Thyroid gland (tissue), 4 donors: Measurements from ENCODE around the gene RNF115. TPM values are rescaled to one million over a fixed set of nuclear protein-coding genes. Genes with fewer than 3 reads are reported as not detected.
"Not testable (repeated sequence)": the region's sequence is repeated elsewhere in the genome, so short reads cannot be mapped to it uniquely, and the experiment has no call there.

Experiments
- DNase-seq, 2 donors: peaks; one replicate each; pipeline ENCODE4 v3.0.0-alpha.2; 2019
- H3K27ac ChIP-seq, 3 donors: fragments of 200-600 bp; sonication (generic); 1 replicate in 2 of 3; 2 replicates in 1 of 3; pipeline ENCODE4 v1.5.1; 2016 to 2019; ENCODE audit warnings: mild to moderate bottlenecking in 1 of 3, moderate library complexity in 1 of 3
- H3K27me3 ChIP-seq: fragments of 200-600 bp; sonication (generic); one replicate; pipeline ENCODE4 v1.5.1; 2019
- H3K36me3 ChIP-seq, 2 donors: fragments of 200-600 bp; sonication (generic); one replicate each; pipeline ENCODE4 v1.5.1; 2016 to 2019
- H3K4me1 ChIP-seq, 2 donors: fragments of 200-600 bp; sonication (generic); one replicate each; pipeline ENCODE4 v1.5.1; 2017 to 2019
- H3K4me3 ChIP-seq, 3 donors: fragments of 200-600 bp; sonication (generic); replicated peaks in 1 of 3; 1 replicate in 2 of 3; 2 replicates in 1 of 3; pipeline ENCODE4 v1.5.1; 2016; ENCODE audit warnings: mild to moderate bottlenecking in 1 of 3
- H3K9me3 ChIP-seq: fragments of 200-600 bp; sonication (generic); one replicate; pipeline ENCODE4 v1.5.1; 2017
- CTCF ChIP-seq, 6 experiments: fragments of 200-600 bp in 3 of 6; fragments of 450-650 bp in 3 of 6; sonication (generic) in 3 of 6; IDR thresholded peaks; one replicate each; pipeline ENCODE4 v1.5.1; 2016 to 2019; ENCODE audit warnings: antibody characterized with exemption in 6 of 6, mild to moderate bottlenecking in 2 of 6, inconsistent platforms in 1 of 6, moderate library complexity in 1 of 6
- POLR2A ChIP-seq, 2 donors: fragments of 450-650 bp; IDR thresholded peaks; one replicate each; pipeline ENCODE4 v1.6.1; 2017; ENCODE audit warnings: antibody characterized with exemption in 2 of 2, mild to moderate bottlenecking in 2 of 2, moderate library complexity in 1 of 2
- WGBS, 2 donors: methylation state at CpG; one replicate each; pipeline ENCODE4 v1.1.5; 2017; 5-methylcytosine and 5-hydroxymethylcytosine counted together
- intact Hi-C: fragments of 100-400 bp; cut with DNase I; formaldehyde crosslinking; loops from one replicate; pipeline ENCODE4 v1.15.1; 2023
- total RNA-seq, 4 donors: library from RNA; depleted of rRNA; stranded (reverse); fragments of >200 nt; gene quantifications; one replicate each; pipeline ENCODE4 v1.2.3, GENCODE V29; 2016

Gene RNF115
- total RNA-seq, 4 donors from 2014 or later = 17.2 to 33.9 (median 25.4) TPM

- no peaks in the 10 kb centered on the region for H3K9me3 ChIP-seq
- H3K27me3 ChIP-seq = no peaks in the 10 kb centered on the region
- H3K4me3 ChIP-seq = peak overlapping the region in 1 of 3 donors; percentile 16
- peak; percentile 62 to 97 (median 88) for TF ChIP-seq CTCF (IDR thresholded peaks at IDR 0.05)
- TF ChIP-seq POLR2A (IDR thresholded peaks at IDR 0.05) = no peak
- 14 to 15% methylated on average over 26 to 33 of the region's 47 CpGs for WGBS, 2 donors
- peaks cover 0 to 15% of the 10 kb centered on the region in 2 donors for H3K4me1 ChIP-seq
- peak; percentile 67 to 69 for DNase-seq
- intact Hi-C loops = no loop called here
- H3K27ac ChIP-seq = no peak overlapping the region
- H3K36me3 ChIP-seq = no peaks in the 10 kb centered on the region
These were observed 102.8 kb downstream of the RNF115 start for GRCh38 chr1:145720878-145721671.

GRCh38 chr1:145720556-145720877 is 103.4 kb downstream of the RNF115 start:
- H3K27ac ChIP-seq = no peak overlapping the region
- intact Hi-C loops = no loop called here
- H3K9me3 ChIP-seq = no peaks in the 10 kb centered on the region
- H3K4me3 ChIP-seq = no peak overlapping the region
- 58 to 69% methylated on average over 4 to 5 of the region's 5 CpGs for WGBS, 2 donors
- H3K36me3 ChIP-seq = no peaks in the 10 kb centered on the region
- no peaks in the 10 kb centered on the region for H3K27me3 ChIP-seq
- DNase-seq = no peak
- peaks cover 0 to 15% of the 10 kb centered on the region in 2 donors for H3K4me1 ChIP-seq
- TF ChIP-seq CTCF (IDR thresholded peaks at IDR 0.05) (no peak), POLR2A (IDR thresholded peaks at IDR 0.05) (no peak)

GRCh38 chr1:145719230-145720079 is 104.4 kb downstream of the RNF115 start, which contains the start of gene CD160:
CD160 (plus strand) TSS chr1:145719499; CDS start chr1:145728328, 8,829 bp downstream.
- no peak within 1 kb of the TSS for H3K27ac ChIP-seq
- TF ChIP-seq CTCF (IDR thresholded peaks at IDR 0.05) (no peak), POLR2A (IDR thresholded peaks at IDR 0.05) (no peak)
- intact Hi-C loops = no loop called here

GRCh38 chr1:145718465-145718864 is 105.4 kb downstream of the RNF115 start:
- H3K36me3 ChIP-seq, H3K9me3 ChIP-seq, H3K4me3 ChIP-seq, H3K27ac ChIP-seq, H3K27me3 ChIP-seq, DNase-seq, intact Hi-C loops: not testable (repeated sequence)
- WGBS, 2 donors = 95 to 98% methylated on average over 5 of the region's 5 CpGs
- peaks cover 0 to 21% of the 10 kb centered on the region in 2 donors for H3K4me1 ChIP-seq

More at GRCh38 chr1:145719230-145720079, 104.4 kb downstream of the RNF115 start, which contains the start of gene CD160:
- Histone ChIP-seq H3K4me1 (peaks cover 0 to 21% of the 10 kb centered on the region in 2 donors), H3K36me3 (no peaks in the 10 kb centered on the region), H3K27me3 (no peaks in the 10 kb centered on the region), H3K9me3 (no peaks in the 10 kb centered on the region), H3K4me3 (no peak within 1 kb of the TSS)
- no peak for DNase-seq
- 89 to 94% methylated on average over 12 of the region's 12 CpGs for WGBS, 2 donors

GRCh38 chr1:145717833-145718232 is 106.1 kb downstream of the RNF115 start:
- TF ChIP-seq POLR2A (IDR thresholded peaks at IDR 0.05) (no peak), CTCF (IDR thresholded peaks at IDR 0.05) (no peak)
- DNase-seq = no peak
- no peaks in the 10 kb centered on the region for H3K27me3 ChIP-seq
- H3K9me3 ChIP-seq = no peaks in the 10 kb centered on the region
- intact Hi-C loops = no loop called here
- H3K36me3 ChIP-seq = no peaks in the 10 kb centered on the region
- 73 to 100% methylated on average over 1 of the region's 1 CpG for WGBS, 2 donors
- peaks cover 0 to 21% of the 10 kb centered on the region in 2 donors for H3K4me1 ChIP-seq
- no peak overlapping the region for H3K27ac ChIP-seq
- H3K4me3 ChIP-seq = no peak overlapping the region
